HG03280 (cell line): ENCODE data around the gene CNTN4.

Experiments
- ATAC-seq: cut with Tn5 transposase; IDR thresholded peaks from one replicate; pipeline ENCODE4 v1.9.1; 2021; ENCODE audit warnings: mild to moderate bottlenecking, moderate library complexity; ENCODE audit not compliant: unreplicated experiment

Gene CNTN4

DNA sequence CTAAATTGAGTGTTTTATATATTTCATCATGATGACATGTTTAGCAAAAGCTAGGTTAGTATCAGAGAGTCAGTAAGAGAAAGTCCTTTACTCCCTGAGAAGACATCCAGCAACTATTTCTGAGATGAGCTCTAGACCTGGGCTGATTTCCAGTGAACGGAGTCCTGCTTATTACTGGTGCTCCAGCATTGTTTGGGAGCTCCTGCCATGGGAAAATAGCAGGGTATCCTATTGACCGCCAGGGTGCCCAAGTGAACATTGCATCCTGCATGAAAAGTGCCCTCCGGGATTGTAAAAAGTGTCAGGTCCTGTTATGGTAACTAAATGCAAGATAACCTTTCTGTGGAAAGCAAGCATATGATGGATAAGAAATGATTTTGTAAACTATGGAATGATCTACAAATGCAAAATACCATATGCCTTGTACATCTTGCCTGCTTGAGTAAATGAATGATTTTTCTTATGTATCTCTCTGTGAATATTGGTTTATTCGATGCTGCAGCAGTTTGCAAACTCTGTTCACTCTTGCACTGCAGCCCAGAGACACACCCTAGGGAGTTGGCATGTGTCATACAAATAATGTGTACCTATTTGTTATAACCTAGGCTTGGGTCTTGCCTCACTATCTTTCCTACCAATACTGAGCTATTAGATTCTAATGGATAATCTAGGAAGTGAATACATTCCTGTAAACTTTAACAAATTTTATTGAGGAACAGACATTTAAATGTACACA lies 914.8 kb downstream of the CNTN4 start:
- ATAC-seq, result no peak

DNA sequence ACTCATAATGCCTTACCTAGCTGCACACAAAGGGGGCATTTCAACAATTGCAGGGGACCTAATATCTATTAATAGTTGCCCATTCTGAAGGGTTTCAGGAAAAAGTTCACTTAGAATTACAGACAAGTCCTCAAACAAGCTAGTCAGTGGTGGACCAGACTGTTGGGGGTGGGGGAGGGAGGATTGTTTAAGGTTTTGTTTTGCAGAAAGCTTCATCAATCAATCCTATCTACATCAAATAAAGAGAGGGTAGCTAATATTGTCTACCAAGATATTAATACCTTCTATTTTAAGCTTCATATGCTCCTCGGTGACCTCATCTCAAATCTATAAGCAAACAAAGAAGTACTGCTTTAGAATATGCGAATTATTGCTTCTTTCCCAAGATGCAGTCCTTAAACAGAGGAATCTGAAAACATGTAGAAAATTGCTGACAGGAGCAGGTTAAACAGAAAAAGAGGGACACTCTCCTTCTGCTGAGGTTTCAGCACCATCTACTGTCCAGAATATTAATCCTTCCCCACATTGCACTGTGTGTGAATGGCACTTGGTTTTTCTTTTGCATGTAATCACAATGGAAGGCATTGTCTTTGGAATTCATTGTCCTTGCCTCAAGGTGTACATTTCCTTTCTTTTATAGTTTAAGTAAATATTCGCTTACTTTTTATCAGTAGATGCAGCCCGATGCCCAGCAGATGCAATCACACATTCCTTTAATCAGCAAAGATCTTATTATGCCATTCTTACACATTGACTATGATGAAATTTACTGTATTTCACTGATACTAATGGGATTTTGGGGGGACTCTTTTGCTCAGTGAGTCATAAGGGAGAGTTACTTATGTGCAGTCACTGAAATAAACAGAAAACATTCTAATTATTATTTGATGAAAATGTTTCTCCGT lies 916.8 kb downstream of the CNTN4 start:
- ATAC-seq, result peak; percentile 91

DNA sequence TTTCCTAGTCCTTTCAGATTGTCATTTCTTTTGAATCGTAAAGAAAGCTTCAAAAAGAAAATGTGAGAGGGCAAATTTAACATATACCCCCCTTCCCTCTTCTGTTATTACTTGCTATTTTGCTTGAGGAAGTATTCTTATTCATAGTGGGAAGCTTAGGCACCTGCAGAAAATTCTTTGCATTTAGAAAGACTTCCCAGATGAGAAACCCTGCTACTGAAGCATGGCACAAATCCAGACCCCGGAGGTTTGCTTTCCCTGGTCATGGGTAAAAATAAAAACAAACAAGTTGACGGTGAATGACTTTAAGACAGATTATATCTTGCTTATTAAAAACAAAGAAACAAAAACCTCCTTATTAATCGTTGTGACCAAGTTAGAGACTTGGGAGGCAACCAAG lies 917.6 kb downstream of the CNTN4 start:
- ATAC-seq, result no peak

DNA sequence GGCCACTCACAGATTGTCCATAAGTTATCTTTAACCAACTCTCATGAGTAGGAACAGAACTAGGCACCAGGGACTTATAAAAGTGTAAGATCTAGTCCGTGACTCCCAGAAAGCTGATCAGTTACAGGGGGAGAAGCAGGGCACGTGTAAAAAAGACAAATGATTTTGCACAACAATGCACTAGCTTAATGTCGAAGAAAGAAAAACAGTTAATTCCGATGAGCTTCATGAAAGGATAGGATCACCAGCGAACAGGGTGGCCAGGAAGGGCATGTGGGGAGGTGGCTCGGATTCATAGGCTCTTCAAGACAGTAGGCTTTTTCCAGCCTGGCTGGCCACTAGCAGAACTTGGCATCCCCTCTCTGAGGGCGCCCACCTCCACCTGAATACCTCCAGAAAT lies 921.5 kb downstream of the CNTN4 start:
- no peak for ATAC-seq

DNA sequence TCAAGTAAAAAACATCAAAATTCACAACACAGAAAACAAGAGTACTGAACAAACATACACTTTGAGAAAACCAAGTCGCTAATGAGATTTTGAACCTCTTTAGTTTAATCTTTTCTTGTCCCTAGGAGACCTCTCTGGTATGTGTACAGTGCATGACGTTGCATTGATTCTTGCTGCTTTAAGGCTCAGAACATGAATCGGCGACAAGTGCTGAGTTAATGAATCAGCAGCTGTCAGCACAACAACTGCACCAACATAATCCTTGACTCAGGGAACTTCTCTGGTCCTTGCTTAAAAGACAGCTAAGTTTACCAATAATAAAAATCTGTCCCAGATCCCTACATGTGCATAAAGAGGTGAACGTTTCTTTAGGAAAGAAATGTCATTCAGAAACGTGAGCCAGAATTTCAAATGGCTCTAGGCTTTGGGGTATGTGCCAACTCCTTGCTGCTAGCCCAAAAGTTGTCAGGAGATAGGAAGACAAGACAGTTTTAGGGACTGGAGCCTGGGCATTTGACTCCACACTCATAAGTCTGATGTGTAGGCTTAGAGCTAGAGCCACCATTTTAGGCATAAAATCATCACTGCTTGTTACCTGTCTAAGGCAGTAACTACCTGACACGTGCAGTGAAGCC lies 924.6 kb downstream of the CNTN4 start:
- ATAC-seq, result no peak

DNA sequence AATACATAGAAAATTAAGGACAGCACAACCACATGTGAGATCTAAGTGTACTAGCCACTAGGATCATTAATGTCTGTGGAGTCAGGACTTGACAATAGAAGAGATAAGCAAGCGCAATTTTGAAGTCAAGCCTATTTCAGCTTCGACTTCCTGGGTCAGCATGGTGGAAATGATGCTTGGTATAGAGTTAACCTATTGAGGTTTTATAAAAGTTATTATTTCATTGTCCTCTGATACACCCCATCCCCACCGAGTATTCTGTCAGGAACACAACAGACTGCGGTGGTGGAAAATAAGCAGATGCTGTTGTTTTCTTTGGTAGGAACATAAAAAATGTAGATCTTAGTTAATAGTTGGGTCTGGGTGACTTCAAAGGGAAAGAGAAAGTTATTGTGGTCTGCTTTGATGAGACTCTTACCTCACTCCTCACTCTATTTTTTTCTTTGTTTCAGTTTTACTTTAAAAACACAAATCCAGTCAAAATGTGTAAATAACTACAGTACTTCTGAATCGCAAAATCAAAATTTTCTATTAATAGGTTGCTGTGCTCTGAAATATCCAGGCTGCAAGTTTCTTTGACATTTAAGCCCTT lies 929.4 kb downstream of the CNTN4 start:
- ATAC-seq, result peak; percentile 95

DNA sequence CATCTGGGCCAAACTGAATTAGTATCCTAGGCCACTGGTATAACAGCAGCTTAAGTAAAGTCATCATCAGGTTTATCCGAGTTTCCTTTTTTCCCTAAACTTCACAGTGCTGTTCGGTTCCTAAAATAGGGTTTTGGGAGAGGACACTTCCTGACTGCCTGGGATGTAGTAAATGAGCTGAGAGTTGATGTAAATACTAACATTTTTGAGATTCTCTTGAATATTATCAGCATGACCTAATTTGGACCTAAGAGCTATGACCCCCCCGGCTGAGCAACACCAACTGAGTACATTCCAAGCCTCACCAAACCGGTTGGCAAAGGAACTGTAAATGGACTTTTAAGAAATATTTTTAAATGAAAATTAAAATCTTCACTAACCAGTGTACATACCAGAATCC lies 932.7 kb downstream of the CNTN4 start:
- no peak for ATAC-seq

DNA sequence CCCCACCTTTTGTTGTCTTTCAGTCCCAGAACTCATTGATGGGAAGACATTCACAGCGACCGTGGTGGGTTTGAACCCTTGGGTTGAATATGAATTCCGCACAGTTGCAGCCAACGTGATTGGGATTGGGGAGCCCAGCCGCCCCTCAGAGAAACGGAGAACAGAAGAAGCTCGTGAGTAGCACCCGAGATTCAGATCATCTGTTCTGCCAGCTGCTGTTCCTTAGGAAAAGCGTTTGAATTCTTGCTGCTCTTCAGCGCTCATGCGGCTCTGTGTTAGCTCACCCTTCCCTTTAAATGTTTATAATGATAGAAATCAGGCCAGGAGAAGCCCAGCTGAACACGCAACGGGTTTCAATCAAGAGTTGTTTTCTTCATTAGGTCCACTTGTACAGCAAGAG lies 938.5 kb downstream of the CNTN4 start:
- ATAC-seq, result no peak

DNA sequence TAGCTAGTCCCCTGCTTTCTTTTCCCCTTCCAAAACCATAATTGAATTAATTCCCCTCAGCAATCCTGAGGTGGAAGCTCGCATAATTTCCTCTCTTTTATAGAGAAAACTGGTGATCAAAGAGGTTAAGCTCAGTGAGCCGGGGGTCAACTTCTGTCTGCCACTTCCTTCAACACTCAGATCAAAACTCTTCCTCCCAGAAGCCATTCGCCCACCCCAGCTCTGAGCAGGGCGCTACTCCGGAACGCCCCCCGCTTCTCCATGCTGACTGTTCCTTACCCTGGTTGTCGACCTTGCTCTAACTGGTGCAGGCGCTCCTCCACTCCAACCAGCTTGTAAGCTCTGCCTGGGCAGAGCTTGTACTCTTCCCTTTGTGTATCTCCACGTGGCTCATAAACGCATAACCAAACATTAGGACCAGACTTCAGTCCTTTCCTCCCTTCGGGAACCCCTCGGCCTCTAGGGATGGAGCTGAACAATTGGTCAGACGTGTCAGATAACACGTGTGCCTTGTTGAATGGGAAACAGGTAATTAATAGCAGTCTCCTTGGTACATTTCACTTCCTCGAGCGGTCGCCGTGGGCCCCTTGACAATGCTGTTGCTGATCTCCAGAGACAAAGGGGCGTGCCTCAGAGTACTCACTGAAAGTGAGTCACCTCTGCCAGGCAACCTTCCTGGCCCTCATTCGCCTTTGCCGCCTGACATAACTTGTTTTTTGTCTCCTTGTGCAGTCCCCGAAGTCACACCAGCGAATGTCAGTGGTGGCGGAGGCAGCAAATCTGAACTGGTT lies 939.7 kb downstream of the CNTN4 start:
- no peak for ATAC-seq

DNA sequence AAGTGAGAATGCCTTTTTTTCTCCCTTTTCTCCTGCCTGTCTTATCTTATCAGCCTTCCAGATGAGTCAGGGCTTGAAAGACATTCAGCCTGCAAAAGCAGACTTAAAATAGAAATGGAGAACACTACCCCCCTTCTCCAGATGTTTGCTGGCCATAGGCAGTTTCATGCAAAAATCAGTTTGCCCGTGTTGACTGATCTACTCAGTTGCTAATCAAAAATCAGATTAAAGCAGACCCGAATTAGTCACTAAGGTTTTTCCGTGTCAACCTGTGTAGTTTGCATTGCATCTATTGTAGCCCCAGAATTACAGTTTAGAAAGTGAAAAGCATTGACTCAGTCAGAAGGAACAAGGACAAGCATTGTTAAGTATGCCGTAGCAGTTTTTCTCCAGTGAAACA lies 955.3 kb downstream of the CNTN4 start:
- ATAC-seq, result no peak

DNA sequence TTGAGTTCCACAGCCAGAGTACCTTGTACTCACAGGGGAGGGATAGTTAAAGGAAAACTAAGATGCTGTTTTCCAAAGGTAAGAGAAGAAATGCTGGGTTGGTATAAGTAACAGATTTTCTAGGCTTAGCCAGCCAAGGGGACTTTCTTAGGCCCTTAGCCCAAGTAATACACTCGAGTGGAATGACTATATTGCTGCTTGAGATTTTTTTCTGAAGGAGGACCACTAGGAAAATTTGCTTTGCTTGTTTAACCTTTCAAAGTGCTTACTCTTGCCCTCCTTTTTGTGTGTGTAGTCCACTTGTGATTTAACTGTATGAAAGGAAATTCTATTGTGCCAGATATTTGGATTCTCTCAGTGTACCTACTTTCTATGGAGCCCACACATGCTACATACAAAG lies 961.0 kb downstream of the CNTN4 start:
- ATAC-seq, result no peak

DNA sequence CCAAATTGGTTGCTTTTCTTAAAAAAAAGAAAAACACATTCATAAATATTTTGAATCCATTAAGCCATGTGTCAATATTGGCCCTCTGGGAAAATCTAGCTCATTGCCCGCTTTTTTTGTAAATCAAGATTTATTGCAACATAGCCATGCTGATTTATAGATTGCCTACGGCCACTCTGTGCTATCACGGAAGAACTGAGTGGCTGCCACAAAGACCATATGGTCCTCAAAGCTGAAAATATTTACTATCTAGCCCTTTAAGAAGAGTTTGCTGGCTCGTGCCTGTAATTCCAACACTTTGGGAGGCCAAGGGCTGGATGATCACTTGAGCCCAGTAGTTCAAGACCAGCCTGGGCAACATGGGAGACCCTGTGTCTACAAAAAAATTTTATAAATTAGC lies 965.6 kb downstream of the CNTN4 start:
- no peak for ATAC-seq

DNA sequence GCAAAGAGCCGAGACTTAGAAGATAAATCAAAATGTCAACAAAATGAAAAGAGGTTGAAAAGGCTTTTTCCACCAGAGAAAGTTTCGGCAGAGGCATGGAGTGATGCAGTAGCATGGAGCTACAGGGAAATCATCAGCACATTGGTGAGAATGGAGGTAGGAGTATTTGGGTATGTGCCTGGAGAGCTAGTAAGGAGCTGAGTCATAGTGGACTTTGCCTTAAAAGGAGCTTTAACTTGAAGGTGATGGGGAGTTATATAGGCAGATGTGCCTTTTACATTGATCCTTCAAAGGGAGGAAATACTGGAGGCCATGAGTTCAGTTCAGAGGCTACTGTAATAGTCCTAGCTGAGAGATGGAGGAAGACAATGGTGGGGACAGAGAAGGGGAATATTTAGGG lies 967.2 kb downstream of the CNTN4 start:
- ATAC-seq, result no peak

DNA sequence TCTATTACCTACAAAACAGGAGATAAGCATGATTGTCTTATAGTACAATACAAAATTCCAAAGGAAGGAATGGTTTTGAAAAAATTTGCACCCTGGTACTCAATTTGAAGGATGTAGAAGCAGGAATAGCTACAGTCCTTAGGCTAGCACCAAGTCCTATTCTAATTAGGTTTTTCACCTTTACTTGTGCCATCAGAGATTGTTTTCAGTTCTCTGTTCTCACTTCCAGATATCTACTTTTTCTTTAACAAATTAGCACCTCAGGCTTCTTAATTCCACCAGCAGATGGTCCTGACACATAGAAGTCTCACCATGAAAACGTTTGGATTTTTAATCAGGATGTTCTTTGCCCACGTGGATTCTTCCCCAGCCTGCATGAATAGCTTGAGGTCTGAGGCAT lies 967.7 kb downstream of the CNTN4 start:
- ATAC-seq, result no peak

DNA sequence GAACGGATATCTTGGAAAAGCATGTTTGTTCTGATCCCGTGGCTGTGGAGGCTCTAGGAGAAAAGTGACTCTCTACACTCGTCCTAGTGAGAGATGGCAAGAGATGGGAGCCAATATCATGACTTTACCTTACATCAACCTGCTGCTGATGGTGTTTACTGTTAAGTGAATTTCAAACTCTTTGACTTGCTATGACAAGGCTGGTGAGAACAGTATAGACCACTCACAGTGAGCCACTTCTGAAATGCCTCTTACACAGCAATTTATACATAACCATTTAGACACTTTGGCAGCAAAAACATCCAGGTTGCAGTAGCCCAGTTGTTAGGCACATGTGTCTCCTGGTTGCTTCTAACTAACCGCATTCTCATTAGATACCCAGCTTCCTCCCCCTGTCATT lies 968.2 kb downstream of the CNTN4 start:
- ATAC-seq, result no peak

DNA sequence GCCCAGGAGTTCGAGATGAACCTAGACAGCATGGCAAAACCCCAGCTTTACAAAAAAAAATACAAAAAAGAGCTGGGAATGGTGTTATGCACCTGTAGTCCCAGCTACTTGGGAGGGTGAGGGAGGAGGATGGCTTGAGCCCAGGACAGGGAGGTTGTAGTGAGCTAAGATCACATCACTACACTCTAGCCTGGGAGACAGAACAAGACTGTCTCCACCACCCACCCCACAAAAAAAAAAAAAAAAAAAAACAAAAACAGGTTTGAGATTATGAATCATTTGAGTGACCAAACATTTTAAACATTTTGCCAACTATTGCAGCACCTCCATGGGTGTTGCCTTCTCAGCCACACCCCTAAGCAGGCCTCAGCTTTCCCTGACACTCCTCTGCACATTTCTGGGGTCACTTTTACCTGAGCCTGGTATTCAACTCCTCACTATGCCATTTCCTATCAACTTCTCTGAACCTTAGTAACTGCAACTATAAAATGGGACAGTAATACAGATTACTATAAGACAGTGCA lies 969.8 kb downstream of the CNTN4 start:
- no peak for ATAC-seq

DNA sequence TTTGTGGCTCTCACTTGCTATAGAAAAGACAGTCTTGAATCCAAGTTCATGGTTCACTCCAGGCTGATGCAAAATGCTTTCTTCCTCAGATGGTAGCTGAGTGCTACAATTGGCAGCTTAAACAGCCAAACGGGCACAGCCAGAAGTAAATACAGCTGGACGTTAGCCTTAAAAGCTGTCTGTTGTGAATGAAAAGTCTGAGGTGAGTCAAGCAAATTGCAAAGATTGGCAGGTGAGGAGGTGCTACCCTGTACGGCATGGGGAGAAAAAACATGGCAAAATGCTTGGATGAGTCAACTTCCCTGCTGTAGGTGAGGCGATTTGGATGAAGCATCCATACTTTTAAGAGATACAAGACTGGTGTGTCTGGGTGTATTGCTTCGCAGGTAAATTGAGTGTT lies 971.1 kb downstream of the CNTN4 start:
- no peak for ATAC-seq

DNA sequence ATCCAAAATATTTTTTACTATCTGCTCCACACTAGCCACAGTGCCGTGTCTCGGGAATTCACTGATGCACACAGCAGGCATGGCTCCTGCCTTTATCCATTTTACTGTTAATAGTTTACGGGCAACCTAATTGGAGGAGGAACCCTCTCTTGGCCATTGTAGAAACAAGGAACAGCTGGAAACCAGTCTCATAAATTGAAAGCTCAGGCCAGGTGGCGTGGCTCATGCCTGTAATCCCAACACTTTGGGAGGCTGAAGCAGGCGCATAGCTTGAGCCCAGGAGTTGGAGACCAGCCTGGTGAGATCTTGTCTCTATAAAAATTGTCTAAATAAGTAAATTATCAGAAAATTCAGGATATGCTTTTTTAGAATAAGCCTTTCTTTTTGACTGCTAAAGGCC lies 972.5 kb downstream of the CNTN4 start:
- no peak for ATAC-seq

DNA sequence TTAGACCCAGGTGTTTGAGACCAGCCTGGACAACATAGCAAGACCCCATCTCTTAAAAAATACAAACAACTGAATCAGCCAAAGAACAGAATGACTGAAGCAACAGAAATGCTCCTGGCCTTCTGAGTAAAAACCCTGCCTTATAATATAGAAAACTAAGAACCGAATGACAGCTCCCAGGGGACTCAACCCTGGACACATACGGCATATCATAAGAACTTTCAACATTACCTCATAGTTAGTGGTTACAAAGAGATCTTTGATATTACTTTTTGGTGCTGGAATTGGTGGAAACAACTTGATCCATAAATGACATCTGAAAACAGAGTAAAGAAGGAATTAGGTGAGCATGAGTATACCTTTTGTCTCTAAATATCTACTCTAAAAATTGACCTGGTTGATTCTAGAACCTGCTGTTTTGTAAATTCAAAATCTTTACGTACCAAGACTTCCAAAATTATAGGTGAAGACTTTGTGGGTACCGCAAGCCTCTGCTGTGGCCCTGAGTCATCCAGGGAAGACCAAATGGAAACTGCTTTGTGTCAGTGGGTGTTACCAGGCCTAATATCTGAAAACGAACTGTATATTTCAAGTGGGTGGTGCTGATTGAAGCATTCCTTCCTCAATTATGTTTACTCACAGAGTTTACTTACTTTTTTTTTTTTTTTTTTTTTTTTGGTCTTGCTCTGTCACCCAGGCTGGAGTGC lies 976.0 kb downstream of the CNTN4 start:
- no peak for ATAC-seq

DNA sequence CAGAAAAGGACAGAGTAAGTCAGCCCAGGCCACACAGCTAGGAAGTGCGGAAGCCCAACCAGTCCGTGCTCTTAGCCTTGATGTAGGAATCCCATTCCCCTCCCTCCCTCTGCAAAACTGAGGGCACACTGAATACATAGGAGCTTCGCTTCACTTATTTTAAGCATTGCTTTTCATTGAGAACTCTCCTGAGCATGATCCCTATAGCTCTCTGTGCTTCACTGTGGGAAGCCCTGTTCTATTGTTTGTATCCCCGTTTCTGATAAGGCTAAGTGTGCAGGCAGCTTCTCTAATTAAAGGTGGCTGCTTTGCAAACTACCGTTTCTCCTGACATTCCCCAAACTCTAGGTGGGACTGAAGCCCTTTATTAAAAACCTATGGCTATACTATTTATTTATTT lies 981.6 kb downstream of the CNTN4 start:
- no peak for ATAC-seq
